GM19023 (cell line): ENCODE data around the gene C6orf47.
"Not testable (repeated sequence)": the region's sequence is repeated elsewhere in the genome, so short reads cannot be mapped to it uniquely, and the experiment has no call there.

ENCODE experiments used
- ATAC-seq: cut with Tn5 transposase; IDR thresholded peaks from one replicate; pipeline ENCODE4 v1.9.1; 2021; ENCODE audit warnings: mild to moderate bottlenecking, moderate library complexity; ENCODE audit not compliant: unreplicated experiment

C6orf47 gene, protein sequence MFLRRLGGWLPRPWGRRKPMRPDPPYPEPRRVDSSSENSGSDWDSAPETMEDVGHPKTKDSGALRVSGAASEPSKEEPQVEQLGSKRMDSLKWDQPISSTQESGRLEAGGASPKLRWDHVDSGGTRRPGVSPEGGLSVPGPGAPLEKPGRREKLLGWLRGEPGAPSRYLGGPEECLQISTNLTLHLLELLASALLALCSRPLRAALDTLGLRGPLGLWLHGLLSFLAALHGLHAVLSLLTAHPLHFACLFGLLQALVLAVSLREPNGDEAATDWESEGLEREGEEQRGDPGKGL

DNA sequence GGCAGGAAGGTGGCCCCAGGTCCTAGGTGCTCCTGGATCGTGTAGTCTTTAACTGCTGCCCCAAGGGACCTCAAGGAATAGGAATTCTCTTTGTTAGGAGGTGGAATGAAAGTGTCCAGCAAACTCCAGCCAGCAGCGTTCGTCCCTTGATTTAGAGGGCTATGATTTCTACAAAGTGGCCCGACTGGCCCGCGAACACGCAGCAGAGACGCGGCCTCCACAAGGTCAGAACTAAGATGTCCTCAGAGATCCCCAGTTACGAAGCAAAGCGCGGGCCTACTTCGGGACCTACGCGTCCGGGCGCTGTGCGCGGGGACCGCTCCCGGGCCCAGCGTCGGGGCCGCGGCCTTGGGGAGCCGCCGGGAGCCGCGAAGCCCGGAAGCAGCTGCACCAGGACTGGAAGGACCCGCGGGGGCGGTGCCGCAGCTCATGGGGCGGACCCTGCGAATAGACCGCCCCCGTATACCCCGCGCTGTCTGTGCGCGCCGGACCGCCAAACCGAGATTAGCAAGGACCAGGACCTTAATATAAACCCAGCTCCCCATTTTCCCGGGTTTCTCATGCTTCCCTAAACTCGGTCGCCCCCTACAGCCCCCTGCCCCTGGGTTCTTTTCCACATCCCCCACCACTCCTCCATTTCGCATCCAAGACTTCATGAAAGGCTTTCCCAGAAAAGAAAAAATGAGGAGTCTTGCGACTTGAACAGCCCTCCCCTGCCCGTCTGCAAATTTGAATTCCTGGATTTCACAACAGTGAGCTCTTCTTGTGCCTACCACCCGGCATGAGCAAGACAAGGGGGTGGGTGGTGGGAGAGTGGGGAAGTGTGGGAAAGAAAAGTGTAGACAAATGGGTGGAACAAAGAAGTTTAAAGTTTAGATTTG lies at the start of gene C6orf47:
C6orf47 (minus strand) TSS at position 398 of the 881 bp plus-strand sequence. CDS start 831 bp downstream, outside the sequence.
- ATAC-seq = peak; percentile 56

DNA sequence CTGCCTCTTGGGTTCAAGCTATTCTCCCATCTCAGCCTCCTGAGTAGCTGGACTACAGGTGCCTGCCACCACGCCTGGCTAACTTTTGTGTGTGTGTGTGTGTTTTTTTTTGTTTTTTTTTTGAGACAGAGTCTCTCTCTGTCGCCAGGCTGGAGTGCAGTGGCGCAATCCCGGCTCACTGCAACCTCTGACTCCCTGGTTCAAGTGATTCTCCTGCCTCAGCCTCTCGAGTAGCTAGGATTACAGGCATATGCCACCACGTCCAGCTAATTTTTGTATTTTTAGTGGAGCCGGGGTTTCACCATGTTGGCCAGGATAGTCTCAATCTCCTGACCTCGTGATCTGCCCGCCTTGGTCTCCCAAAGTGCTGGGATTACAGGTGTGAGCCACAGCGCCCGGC lies 48.6 kb upstream of the C6orf47 start:
- ATAC-seq = not testable (repeated sequence)

- ATAC-seq = no peak
These were observed 47.6 kb upstream of the C6orf47 start for GRCh38 chr6:31708224-31708623.

- ATAC-seq = no peak
These were observed 47.1 kb upstream of the C6orf47 start for GRCh38 chr6:31707701-31708100.

GRCh38 chr6:31706599-31706998 lies 46.0 kb upstream of the C6orf47 start, which contains the start of gene LY6G6F:
Gene LY6G6F (plus strand): TSS chr6:31706866. CDS start chr6:31706907, 41 bp downstream.
- no peak for ATAC-seq

- ATAC-seq = no peak
These were observed 45.4 kb upstream of the C6orf47 start for GRCh38 chr6:31705931-31706330.

GRCh38 chr6:31702819-31703716 lies 42.5 kb upstream of the C6orf47 start, which contains the start of gene ABHD16A:
Gene ABHD16A (minus strand): TSS chr6:31703324. CDS start chr6:31703281, 43 bp downstream.
- ATAC-seq = peak; percentile 90

DNA sequence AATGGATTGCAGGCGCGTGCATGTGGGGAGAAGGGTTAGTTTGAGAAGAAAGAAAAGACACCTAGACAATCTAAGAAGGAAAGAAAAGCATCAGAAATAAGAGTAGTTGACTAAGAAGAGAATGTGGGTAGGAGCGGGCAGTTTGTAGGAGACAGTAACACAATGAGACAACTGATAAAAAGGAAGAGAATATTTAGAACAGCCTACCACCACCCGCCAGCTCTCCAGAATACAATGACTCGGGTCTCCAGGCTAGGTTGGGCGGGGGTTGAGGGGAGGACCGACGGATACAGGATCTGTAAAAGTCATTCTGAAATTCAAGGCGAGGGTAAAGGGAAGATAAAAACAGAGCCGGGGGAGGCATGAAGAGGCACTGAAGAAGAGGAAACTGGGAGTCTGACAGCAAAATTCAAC lies 41.8 kb upstream of the C6orf47 start:
- ATAC-seq = no peak

- no peak for ATAC-seq
These were observed 41.3 kb upstream of the C6orf47 start for GRCh38 chr6:31701666-31702404.

DNA sequence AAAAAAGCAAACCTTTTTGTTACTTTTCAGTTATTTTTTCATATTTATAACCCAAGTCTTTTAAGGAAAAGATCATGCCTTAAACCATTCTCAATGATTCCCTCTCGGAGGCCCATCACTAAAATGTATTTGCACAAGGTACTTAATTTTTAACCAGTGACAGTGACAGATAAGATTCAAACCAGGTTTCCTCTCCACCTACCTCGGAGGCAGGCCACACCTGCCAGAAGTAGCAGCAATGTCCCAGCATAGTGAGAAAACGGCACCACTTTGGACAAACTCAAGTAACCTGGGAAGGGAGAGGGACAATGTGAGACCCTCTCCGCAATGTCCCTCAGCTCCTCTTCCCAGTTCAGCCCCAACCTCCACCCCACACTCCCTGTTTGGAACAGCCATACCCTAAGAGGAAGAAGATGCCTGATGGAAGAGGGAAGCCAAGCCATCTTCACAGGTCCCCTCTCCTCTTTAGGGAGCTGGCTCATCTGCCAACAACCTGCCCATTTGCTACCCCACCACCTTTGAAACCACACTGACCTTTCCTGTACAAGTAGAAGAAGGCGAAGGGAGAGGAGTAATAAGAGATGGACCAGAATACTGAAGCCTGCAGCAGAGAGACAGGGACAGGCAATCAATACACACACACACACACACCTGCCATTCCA lies 40.3 kb upstream of the C6orf47 start:
- no peak for ATAC-seq

DNA sequence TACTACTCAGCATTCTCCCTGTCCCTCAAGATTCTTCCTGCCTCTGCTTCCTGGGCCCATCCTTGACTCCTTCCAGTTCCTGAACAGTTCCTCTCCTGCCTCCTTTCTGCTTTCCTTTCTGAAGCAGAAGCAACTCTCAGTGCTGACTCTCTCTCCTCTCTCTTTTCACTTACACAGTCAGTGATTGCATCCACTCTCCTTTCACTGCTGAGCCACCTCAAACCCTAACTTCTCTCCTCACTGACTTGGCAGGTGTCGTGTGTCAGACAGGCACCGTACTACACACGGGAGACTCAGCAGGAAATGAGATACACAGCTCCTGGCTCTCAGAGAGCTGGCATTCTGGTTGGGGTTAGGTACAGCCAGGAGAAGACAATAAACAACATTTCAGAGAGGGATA lies 37.0 kb upstream of the C6orf47 start:
- no peak for ATAC-seq

DNA sequence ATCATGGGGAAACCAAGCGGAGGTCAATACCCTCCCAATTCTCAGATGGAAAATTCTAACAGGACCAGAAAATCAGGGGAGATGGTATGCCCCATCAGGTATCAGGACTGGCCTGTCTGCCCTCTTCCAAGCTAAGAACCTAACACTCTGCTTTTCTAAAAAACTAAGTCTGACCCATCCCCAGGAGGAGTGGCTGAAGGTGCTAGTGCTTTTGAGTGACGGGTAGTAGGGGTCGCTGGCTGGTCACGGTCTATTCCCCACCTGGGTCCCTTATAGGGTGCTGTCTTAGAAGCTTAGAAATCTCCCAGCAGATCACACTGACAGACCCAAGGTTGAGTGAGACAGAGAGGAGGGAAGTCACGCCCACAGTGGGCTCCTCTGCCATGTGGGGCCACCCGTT lies 33.0 kb upstream of the C6orf47 start:
- ATAC-seq = no peak

DNA sequence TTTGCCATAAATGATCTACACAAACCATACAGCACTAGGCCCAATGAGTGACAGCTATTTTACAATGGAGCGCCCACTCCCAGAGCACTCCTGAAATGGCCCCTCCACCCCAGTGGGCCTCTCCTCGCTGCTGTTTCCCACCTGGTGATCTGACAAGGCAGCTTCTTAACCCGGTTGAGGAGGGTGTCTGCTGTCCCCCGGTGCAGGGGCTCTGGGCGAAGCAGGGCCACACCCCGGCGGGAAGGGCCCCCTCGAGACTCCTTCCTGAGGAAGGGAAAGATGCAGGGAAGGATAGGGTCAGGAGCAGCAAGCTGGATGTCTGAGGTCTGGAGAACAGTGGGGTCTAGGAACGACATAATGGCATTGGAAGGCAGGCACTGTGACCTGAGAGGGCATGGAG lies 32.3 kb upstream of the C6orf47 start:
- ATAC-seq = no peak

DNA sequence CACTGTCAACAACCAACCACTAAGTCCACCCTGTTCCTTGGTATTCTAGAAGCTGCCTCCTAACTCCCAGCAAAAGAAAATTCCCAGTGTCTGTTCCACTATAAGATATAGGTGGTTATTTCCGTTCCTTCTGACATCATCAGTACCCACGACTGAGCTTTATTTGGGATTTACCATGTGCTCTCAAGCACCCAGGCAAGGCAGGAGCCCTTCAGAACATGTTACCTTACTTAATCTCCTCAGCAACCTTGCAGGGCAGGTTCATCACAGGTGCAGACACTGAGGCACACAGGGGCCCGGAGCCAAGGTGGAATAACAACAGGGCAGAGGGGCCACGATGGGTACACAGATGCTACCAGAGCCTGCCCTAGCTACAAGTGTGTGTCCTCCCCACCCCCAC lies 31.8 kb upstream of the C6orf47 start:
- no peak for ATAC-seq

- no peak for ATAC-seq
These were observed 31.1 kb upstream of the C6orf47 start for GRCh38 chr6:31691564-31692108.

DNA sequence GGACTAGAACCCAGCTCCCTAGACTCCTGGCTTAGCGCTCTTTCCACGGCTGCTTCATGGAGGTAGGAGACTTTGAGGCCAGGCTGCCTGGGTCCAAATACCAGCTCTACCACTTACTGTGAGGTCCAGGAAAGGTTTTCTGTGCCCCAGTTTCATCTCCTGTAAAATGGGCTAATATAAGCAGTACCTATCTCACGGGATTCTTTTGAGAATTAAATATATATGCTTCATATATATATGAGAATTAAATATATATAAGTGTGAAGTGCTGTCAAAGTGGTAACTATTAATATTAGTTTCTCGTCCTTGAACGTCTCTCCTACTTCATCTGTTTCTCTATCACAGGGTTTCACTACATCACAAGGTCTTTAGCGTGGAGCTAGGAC lies 30.5 kb upstream of the C6orf47 start:
- ATAC-seq = no peak

- no peak for ATAC-seq
These were observed 29.9 kb upstream of the C6orf47 start for GRCh38 chr6:31690231-31691077.
